Measurements from ENCODE around the gene MRPS34. TPM values are rescaled to one million over a fixed set of nuclear protein-coding genes. Genes with fewer than 3 reads are reported as not detected.

MRPS34 gene
- total RNA-seq, 1 donor from 2014 or later, result 58.0 TPM

- no peak for TF ChIP-seq CTCF (IDR thresholded peaks at IDR 0.05)
These were observed 7.1 kb upstream of the MRPS34 start for GRCh38 chr16:1779741-1780676.

GRCh38 chr16:1779234-1779701, 6.3 kb upstream of the MRPS34 start:
- Histone ChIP-seq H3K4me3 (no peak overlapping the region), H3K36me3 (peaks cover 55% of the 10 kb centered on the region), H3K4me1 (peaks cover 38% of the 10 kb centered on the region), H3K27me3 (ENCODE audit: low read depth) (no peaks in the 10 kb centered on the region), H3K27ac (no peak overlapping the region), H3K9me3 (no peaks in the 10 kb centered on the region)
- no peak for TF ChIP-seq CTCF (IDR thresholded peaks at IDR 0.05)
- DNase-seq (no peak), ATAC-seq (no peak)
- intact Hi-C loops (cut with DNase I), result no loop called here

More at GRCh38 chr16:1779741-1780676, 7.1 kb upstream of the MRPS34 start:
- no peak for DNase-seq
- intact Hi-C loops (cut with DNase I), result no loop called here
- Histone ChIP-seq H3K9me3 (no peaks in the 10 kb centered on the region), H3K36me3 (peaks cover 55% of the 10 kb centered on the region), H3K4me3 (no peak overlapping the region), H3K27ac (no peak overlapping the region), H3K27me3 (ENCODE audit: low read depth) (no peaks in the 10 kb centered on the region), H3K4me1 (peaks cover 38% of the 10 kb centered on the region)
- ATAC-seq, result no peak

- H3K36me3 ChIP-seq, result peaks cover 55% of the 10 kb centered on the region
- intact Hi-C loops (cut with DNase I), result no loop called here
These were observed 5.6 kb upstream of the MRPS34 start for GRCh38 chr16:1778200-1779179.

GRCh38 chr16:1777375-1778199, 4.7 kb upstream of the MRPS34 start:
- Histone ChIP-seq H3K27me3 (ENCODE audit: low read depth) (no peaks in the 10 kb centered on the region), H3K9me3 (no peaks in the 10 kb centered on the region), H3K36me3 (peaks cover 55% of the 10 kb centered on the region), H3K27ac (no peak overlapping the region), H3K4me1 (peaks cover 36% of the 10 kb centered on the region), H3K4me3 (no peak overlapping the region)
- no peak for ATAC-seq
- no peak for TF ChIP-seq CTCF (IDR thresholded peaks at IDR 0.05)
- intact Hi-C loops (cut with DNase I), result no loop called here
- DNase-seq, result no peak

More at GRCh38 chr16:1778200-1779179, 5.6 kb upstream of the MRPS34 start:
- ATAC-seq, result no peak
- Histone ChIP-seq H3K9me3 (no peaks in the 10 kb centered on the region), H3K27me3 (ENCODE audit: low read depth) (no peaks in the 10 kb centered on the region), H3K27ac (no peak overlapping the region), H3K4me1 (peaks cover 38% of the 10 kb centered on the region), H3K4me3 (no peak overlapping the region)
- no peak for TF ChIP-seq CTCF (IDR thresholded peaks at IDR 0.05)
- no peak for DNase-seq
